Muscle of arm (tissue), 12 donors: ENCODE results near the gene COMTD1. TPM values are rescaled to one million over a fixed set of nuclear protein-coding genes. Genes with fewer than 3 reads are reported as not detected.
A peak's percentile ranks its signal among the peaks of the same experiment; 100 is the strongest.

Experiments
- DNase-seq: peaks from one replicate; pipeline ENCODE4 v3.0.0-alpha.2; 2013
- polyA plus RNA-seq, 12 donors: library from polyadenylated mRNA; unstranded; fragments of 120-200 nt; gene quantifications; one replicate each; pipeline ENCODE4 v1.2.1, GENCODE V29; 2013; ENCODE audit not compliant: insufficient read length in 12 of 12

Gene COMTD1
- polyA plus RNA-seq, 12 donors: 2.1 to 28.4 (median 3.9) TPM; not detected in 1

- DNase-seq: no peak
Measured at GRCh38 chr10:75246506-75246905, 10.7 kb upstream of the COMTD1 start.

GRCh38 chr10:75245354-75246250 is 9.8 kb upstream of the COMTD1 start:
- DNase-seq: no peak

- DNase-seq: no peak
Measured at GRCh38 chr10:75244487-75245353, 9.0 kb upstream of the COMTD1 start.

GRCh38 chr10:75243426-75243825 is 7.7 kb upstream of the COMTD1 start:
- no peak for DNase-seq

- no peak for DNase-seq
Measured at GRCh38 chr10:75240329-75241076, 4.7 kb upstream of the COMTD1 start.

GRCh38 chr10:75239096-75239790 is 3.5 kb upstream of the COMTD1 start:
- no peak for DNase-seq

GRCh38 chr10:75238182-75239095 is 2.7 kb upstream of the COMTD1 start:
- DNase-seq: no peak

- DNase-seq: no peak
Measured at GRCh38 chr10:75236178-75236825, 545 bp upstream of the COMTD1 start.

- DNase-seq: no peak
Measured at GRCh38 chr10:75234683-75235374, 928 bp downstream of the COMTD1 start.

- peak; percentile 61 for DNase-seq
Measured at GRCh38 chr10:75234017-75234682, 1.6 kb downstream of the COMTD1 start.

- no peak for DNase-seq
Measured at GRCh38 chr10:75233444-75234016, 2.2 kb downstream of the COMTD1 start.

- DNase-seq: no peak
Measured at GRCh38 chr10:75231672-75232581, 3.8 kb downstream of the COMTD1 start.

GRCh38 chr10:75230600-75231038 is 5.1 kb downstream of the COMTD1 start:
- peak; percentile 83 for DNase-seq

GRCh38 chr10:75229971-75230370 is 5.8 kb downstream of the COMTD1 start:
- no peak for DNase-seq

GRCh38 chr10:75228834-75229233 is 6.9 kb downstream of the COMTD1 start:
- DNase-seq: no peak

- no peak for DNase-seq
Measured at GRCh38 chr10:75228278-75228677, 7.5 kb downstream of the COMTD1 start.

- DNase-seq: no peak
Measured at GRCh38 chr10:75226656-75227055, 9.1 kb downstream of the COMTD1 start.
